ENCODE measurements around the gene ADAMTSL3. TPM values are rescaled to one million over a fixed set of nuclear protein-coding genes. Genes with fewer than 3 reads are reported as not detected.

ADAMTSL3 gene
- total and polyA plus RNA-seq, 2 donors (not counting 1 experiment from before 2014, with no cell fraction given), result 0.01 TPM; not detected in 1

DNA sequence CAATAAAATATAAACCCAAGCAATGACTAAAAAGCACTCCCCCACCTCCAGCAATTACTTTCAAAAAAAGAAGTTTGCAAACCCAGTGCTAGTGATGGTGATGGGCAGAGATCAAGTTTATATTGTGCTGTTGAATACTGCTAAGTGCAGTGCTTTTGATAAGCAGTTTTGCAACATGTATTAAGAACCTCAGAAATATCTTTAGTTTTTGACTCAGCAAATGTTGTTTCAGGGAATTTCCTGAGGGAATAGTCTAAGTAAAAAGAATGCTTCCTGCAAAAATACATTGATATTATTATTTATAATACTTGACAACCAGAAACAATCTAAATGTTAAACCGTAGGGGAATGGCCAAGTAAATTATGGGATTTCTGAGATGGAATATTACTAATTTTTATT, 69.3 kb downstream of the ADAMTSL3 start:
- Histone ChIP-seq H2AFZ (ENCODE audit: insufficient read depth, low read depth, low read length, poor library complexity, severe bottlenecking) (no peak overlapping the region), H4K20me1 (ENCODE audit: control insufficient read depth, insufficient read depth, low read length, poor library complexity, severe bottlenecking) (no peaks in the 10 kb centered on the region), H3K4me1 (ENCODE audit: control insufficient read depth in 2 of 2, insufficient read depth in 2 of 2, low read length in 2 of 2) (no peaks in the 10 kb centered on the region), H3K9ac (ENCODE audit: low read length) (no peak overlapping the region), H3K4me2 (replicated peaks; ENCODE audit: low read depth, low read length, poor library complexity, severe bottlenecking) (no peak overlapping the region), H3K36me3 (replicated peaks in 1 of 2; ENCODE audit: control extremely low read depth in 1 of 2, control insufficient read depth in 1 of 2, extremely low read depth in 1 of 2, insufficient read depth in 2 of 2, low read length in 1 of 2) (no peaks in the 10 kb centered on the region), H3K27me3 (replicated peaks in 1 of 4; ENCODE audit: control extremely low read depth in 1 of 4, control insufficient read depth in 3 of 4, insufficient read depth in 4 of 4, low read length in 3 of 4) (no peaks in the 10 kb centered on the region), H3K9me3 (ENCODE audit: control extremely low read depth in 1 of 3, control insufficient read depth in 2 of 3, insufficient read depth in 1 of 3, low read length in 2 of 3) (no peaks in the 10 kb centered on the region), H3K4me3 (ENCODE audit: control extremely low read depth in 1 of 5, extremely low read depth in 1 of 5, insufficient read depth in 1 of 5, low read depth in 2 of 5, low read length in 4 of 5) (no peak overlapping the region), H3K27ac (ENCODE audit: low read length in 2 of 2) (no peak overlapping the region), H3K79me2 (ENCODE audit: control insufficient read depth, insufficient read depth, low read length) (no peaks in the 10 kb centered on the region)
- Mint-ChIP-seq H3K9me3 (ENCODE audit: insufficient read depth) (no peaks in the 10 kb centered on the region), H3K4me1 (no peaks in the 10 kb centered on the region), H3K27me3 (peaks cover under 1% of the 10 kb centered on the region), H3K27ac (no peak overlapping the region), H3K4me3 (no peak overlapping the region)
- ChIA-PET POLR2A (no interaction called here), CTCF (no interaction called here)
- TF ChIP-seq CTCF (IDR thresholded peaks at IDR 0.05) (no peak), EZH2 (IDR thresholded peaks at IDR 0.05; ENCODE audit: borderline replicate concordance, insufficient read depth, low read depth, low read length, poor library complexity, severe bottlenecking) (no peak)
- WGBS (ENCODE audit: insufficient coverage), result no CpG with 5 or more reads among the region's 1 CpG
- ATAC-seq (ENCODE audit: low read depth), result no peak
- intact Hi-C loops (cut with micrococcal nuclease), result no loop called here
- no peak for DNase-seq

DNA sequence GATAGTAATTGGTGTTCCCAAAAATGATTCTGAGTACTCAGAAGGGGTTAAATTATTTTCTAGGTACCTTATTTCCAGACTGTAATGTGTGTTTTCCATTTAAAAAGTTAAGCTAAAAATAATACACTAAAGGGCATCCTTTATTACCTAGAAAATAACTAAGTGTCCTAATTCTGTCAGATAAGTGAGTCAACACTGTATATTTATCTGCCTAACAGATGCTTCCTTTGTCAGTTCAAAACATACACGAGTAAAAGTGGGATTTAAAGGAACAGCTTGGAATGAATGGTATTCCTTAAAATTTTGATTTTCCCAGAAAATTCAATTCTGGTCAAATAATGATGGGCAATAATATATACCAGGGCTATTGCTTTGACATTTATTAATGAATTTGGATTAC, 78.3 kb downstream of the ADAMTSL3 start:
- no peak overlapping the region for H3K27ac ChIP-seq (ENCODE audit: low read length in 2 of 2)
- no peak overlapping the region for H3K4me2 ChIP-seq (replicated peaks; ENCODE audit: low read depth, low read length, poor library complexity, severe bottlenecking)
- ChIA-PET POLR2A (no interaction called here), CTCF (no interaction called here)
- H3K79me2 ChIP-seq (ENCODE audit: control insufficient read depth, insufficient read depth, low read length), result no peaks in the 10 kb centered on the region
- H3K4me3 ChIP-seq (ENCODE audit: control extremely low read depth in 1 of 5, extremely low read depth in 1 of 5, insufficient read depth in 1 of 5, low read depth in 2 of 5, low read length in 4 of 5), result no peak overlapping the region
- H3K27me3 Mint-ChIP-seq, result no peaks in the 10 kb centered on the region
- no peaks in the 10 kb centered on the region for H3K9me3 ChIP-seq (ENCODE audit: control extremely low read depth in 1 of 3, control insufficient read depth in 2 of 3, insufficient read depth in 1 of 3, low read length in 2 of 3)
- no peaks in the 10 kb centered on the region for H3K4me1 ChIP-seq (ENCODE audit: control insufficient read depth in 2 of 2, insufficient read depth in 2 of 2, low read length in 2 of 2)
- H4K20me1 ChIP-seq (ENCODE audit: control insufficient read depth, insufficient read depth, low read length, poor library complexity, severe bottlenecking), result no peaks in the 10 kb centered on the region
- TF ChIP-seq CTCF (IDR thresholded peaks at IDR 0.05) (no peak), EZH2 (IDR thresholded peaks at IDR 0.05; ENCODE audit: borderline replicate concordance, insufficient read depth, low read depth, low read length, poor library complexity, severe bottlenecking) (no peak)
- no peaks in the 10 kb centered on the region for H3K36me3 ChIP-seq (replicated peaks in 1 of 2; ENCODE audit: control extremely low read depth in 1 of 2, control insufficient read depth in 1 of 2, extremely low read depth in 1 of 2, insufficient read depth in 2 of 2, low read length in 1 of 2)
- H2AFZ ChIP-seq (ENCODE audit: insufficient read depth, low read depth, low read length, poor library complexity, severe bottlenecking), result no peak overlapping the region
- DNase-seq, result no peak
- ATAC-seq (ENCODE audit: low read depth), result no peak
- H3K27me3 ChIP-seq (replicated peaks in 1 of 4; ENCODE audit: control extremely low read depth in 1 of 4, control insufficient read depth in 3 of 4, insufficient read depth in 4 of 4, low read length in 3 of 4), result peaks cover 0 to 3% (median 0%) of the 10 kb centered on the region in 4 experiments
- no peaks in the 10 kb centered on the region for H3K9me3 Mint-ChIP-seq (ENCODE audit: insufficient read depth)
- no CpG with 5 or more reads among the region's 1 CpG for WGBS (ENCODE audit: insufficient coverage)
- no peak overlapping the region for H3K4me3 Mint-ChIP-seq
- H3K9ac ChIP-seq (ENCODE audit: low read length), result no peak overlapping the region
- intact Hi-C loops (cut with micrococcal nuclease), result no loop called here
- no peak overlapping the region for H3K27ac Mint-ChIP-seq
- no peaks in the 10 kb centered on the region for H3K4me1 Mint-ChIP-seq
